HG02884 (cell line): ENCODE data around the gene CACNA1B.

Source experiments
- ATAC-seq: cut with Tn5 transposase; IDR thresholded peaks from one replicate; pipeline ENCODE4 v1.9.1; 2021; ENCODE audit warnings: mild to moderate bottlenecking, moderate library complexity; ENCODE audit not compliant: unreplicated experiment

Gene CACNA1B

GRCh38 chr9:137978262-137978714 lies 100.7 kb downstream of the CACNA1B start:
- ATAC-seq = no peak

GRCh38 chr9:137982200-137982599 lies 104.6 kb downstream of the CACNA1B start:
- ATAC-seq = no peak

- no peak for ATAC-seq
These were observed 106.4 kb downstream of the CACNA1B start for GRCh38 chr9:137984005-137984404.

GRCh38 chr9:137984520-137985257 lies 107.1 kb downstream of the CACNA1B start:
- ATAC-seq = no peak

GRCh38 chr9:137985637-137986071 lies 108.1 kb downstream of the CACNA1B start:
- ATAC-seq = no peak

- ATAC-seq = no peak
These were observed 108.9 kb downstream of the CACNA1B start for GRCh38 chr9:137986268-137987099.

- ATAC-seq = no peak
These were observed 109.9 kb downstream of the CACNA1B start for GRCh38 chr9:137987244-137988030.

GRCh38 chr9:137988051-137988450 lies 110.5 kb downstream of the CACNA1B start:
- ATAC-seq = no peak

GRCh38 chr9:137988701-137989100 lies 111.1 kb downstream of the CACNA1B start:
- ATAC-seq = no peak

GRCh38 chr9:137989156-137989555 lies 111.6 kb downstream of the CACNA1B start:
- no peak for ATAC-seq

GRCh38 chr9:137989999-137990715 lies 112.6 kb downstream of the CACNA1B start:
- no peak for ATAC-seq

GRCh38 chr9:138003485-138004190 lies 126.1 kb downstream of the CACNA1B start:
- ATAC-seq = no peak

- ATAC-seq = no peak
These were observed 129.1 kb downstream of the CACNA1B start for GRCh38 chr9:138006576-138007233.

- ATAC-seq = no peak
These were observed 130.0 kb downstream of the CACNA1B start for GRCh38 chr9:138007566-138007917.

GRCh38 chr9:138007918-138008841 lies 130.6 kb downstream of the CACNA1B start:
- no peak for ATAC-seq

- no peak for ATAC-seq
These were observed 131.6 kb downstream of the CACNA1B start for GRCh38 chr9:138009016-138009802.

- ATAC-seq = no peak
These were observed 132.5 kb downstream of the CACNA1B start for GRCh38 chr9:138009803-138010690.
